Hepatocyte (in vitro differentiated cells): Measurements from ENCODE around the gene GLCE. TPM values are rescaled to one million over a fixed set of nuclear protein-coding genes. Genes with fewer than 3 reads are reported as not detected.
"Not testable (repeated sequence)": the region's sequence is repeated elsewhere in the genome, so short reads cannot be mapped to it uniquely, and the experiment has no call there.

Experiments
- DNase-seq: peaks from one replicate; pipeline ENCODE4 v3.0.0-alpha.2; 2016; ENCODE audit warnings: low spot score
- H2AFZ ChIP-seq: fragments of 200-600 bp; sonication (generic); 2 replicates; pipeline ENCODE4 v1.6.0; 2016; ENCODE audit warnings: antibody characterized with exemption, mild to moderate bottlenecking
- H3K27ac ChIP-seq: fragments of 200-600 bp; sonication (generic); 2 replicates; pipeline ENCODE4 v1.5.1; 2016; ENCODE audit warnings: mild to moderate bottlenecking
- H3K27me3 ChIP-seq: fragments of 200-600 bp; sonication (generic); 2 replicates; pipeline ENCODE4 v1.6.1; 2016
- H3K36me3 ChIP-seq: fragments of 200-600 bp; sonication (generic); replicated peaks from 2 replicates; pipeline ENCODE4 v1.5.1; 2016; ENCODE audit warnings: low read depth; ENCODE audit not compliant: insufficient read depth
- H3K4me1 ChIP-seq: fragments of 200-600 bp; sonication (generic); 2 replicates; pipeline ENCODE4 v1.5.1; 2016; ENCODE audit warnings: mild to moderate bottlenecking, moderate library complexity; ENCODE audit not compliant: insufficient read depth
- H3K4me2 ChIP-seq: fragments of 200-600 bp; sonication (generic); 2 replicates; pipeline ENCODE4 v1.6.0; 2016
- H3K4me3 ChIP-seq: fragments of 200-600 bp; sonication (generic); 2 replicates; pipeline ENCODE4 v1.5.1; 2016; ENCODE audit warnings: mild to moderate bottlenecking
- H3K79me2 ChIP-seq: fragments of 200-600 bp; sonication (generic); 2 replicates; pipeline ENCODE4 v1.6.0; 2017; ENCODE audit warnings: mild to moderate bottlenecking
- H3K9me2 ChIP-seq: fragments of 200-600 bp; sonication (generic); replicated peaks from 2 replicates; pipeline ENCODE4 v1.6.0; 2017; ENCODE audit warnings: mild to moderate bottlenecking; ENCODE audit not compliant: insufficient read depth
- H3K9me3 ChIP-seq: fragments of 200-600 bp; sonication (generic); 2 replicates; pipeline ENCODE4 v1.5.1; 2016; ENCODE audit warnings: low read depth, mild to moderate bottlenecking
- H4K20me1 ChIP-seq: fragments of 200-600 bp; sonication (generic); 2 replicates; pipeline ENCODE4 v1.6.0; 2016; ENCODE audit warnings: mild to moderate bottlenecking; ENCODE audit not compliant: insufficient read depth, poor library complexity, severe bottlenecking
- EZH2 ChIP-seq: fragments of 200-600 bp; sonication (generic); IDR thresholded peaks from 2 replicates; pipeline ENCODE4 v1.6.1; 2016; ENCODE audit warnings: antibody characterized with exemption, mild to moderate bottlenecking, borderline replicate concordance
- EZH2phosphoT487 ChIP-seq: fragments of 200-600 bp; sonication (generic); IDR thresholded peaks from one replicate; pipeline ENCODE4 v1.6.1; 2018; ENCODE audit warnings: antibody characterized with exemption, mild to moderate bottlenecking, low read depth, moderate library complexity; ENCODE audit not compliant: unreplicated experiment, severe bottlenecking
- whole genome bisulfite sequencing: methylation state at CpG from one replicate; pipeline ENCODE4 v1.1.6; 2016; ENCODE audit warnings: low lambda C conversion rate; ENCODE audit errors: missing lambda C conversion rate; 5-methylcytosine and 5-hydroxymethylcytosine counted together
- polyA plus RNA-seq: library from polyadenylated mRNA; unstranded; fragments of >200 nt; fragmentation: Nextera tagmentation; extraction: Ambion mirVana; gene quantifications from 2 replicates; pipeline ENCODE4 v1.2.1, GENCODE V29; 2016
- total RNA-seq: library from RNA; depleted of rRNA; stranded (reverse); fragments of >200 nt; gene quantifications from 2 replicates; pipeline ENCODE4 v1.2.3, GENCODE V29; 2014
- TF ChIP-seq, protein P1 (sequence below): fragments of 200-600 bp; sonication (generic); IDR thresholded peaks from 2 replicates; pipeline ENCODE4 v1.5.1; 2016; ENCODE audit warnings: antibody characterized with exemption, mild to moderate bottlenecking; ENCODE audit not compliant: poor library complexity

GLCE gene
- total and polyA plus RNA-seq, 2 experiments from 2014 or later: 14.4 to 37.9 TPM

DNA sequence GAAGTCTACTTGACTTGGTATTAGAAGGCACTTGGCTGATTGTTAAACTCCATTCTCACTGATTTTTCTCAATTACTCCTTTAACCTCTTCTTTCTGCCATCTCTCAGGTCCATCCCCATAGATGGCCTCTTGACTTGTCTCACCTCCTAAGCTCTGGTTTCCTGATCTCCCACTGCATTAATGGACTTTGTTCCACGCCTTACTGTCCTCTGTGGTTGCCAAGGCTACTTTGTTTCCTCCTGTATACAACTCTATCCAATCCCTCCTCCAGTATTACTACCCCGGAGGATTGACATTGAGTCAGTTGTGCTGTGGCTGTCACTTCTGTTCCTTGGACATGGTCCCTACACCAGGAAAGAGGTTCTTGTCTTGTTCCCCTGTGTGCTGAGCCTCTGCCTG, 10.6 kb upstream of the GLCE start:
- peaks cover 13% of the 10 kb centered on the region for H3K4me1 ChIP-seq
- 81% methylated on average over 2 of the region's 2 CpGs for WGBS
- H2AFZ ChIP-seq: no peak overlapping the region
- no peaks in the 10 kb centered on the region for H3K79me2 ChIP-seq
- H4K20me1 ChIP-seq: no peaks in the 10 kb centered on the region
- TF ChIP-seq EZH2phosphoT487 (no peak), EZH2 (no peak)
- TF ChIP-seq, protein P1, sequence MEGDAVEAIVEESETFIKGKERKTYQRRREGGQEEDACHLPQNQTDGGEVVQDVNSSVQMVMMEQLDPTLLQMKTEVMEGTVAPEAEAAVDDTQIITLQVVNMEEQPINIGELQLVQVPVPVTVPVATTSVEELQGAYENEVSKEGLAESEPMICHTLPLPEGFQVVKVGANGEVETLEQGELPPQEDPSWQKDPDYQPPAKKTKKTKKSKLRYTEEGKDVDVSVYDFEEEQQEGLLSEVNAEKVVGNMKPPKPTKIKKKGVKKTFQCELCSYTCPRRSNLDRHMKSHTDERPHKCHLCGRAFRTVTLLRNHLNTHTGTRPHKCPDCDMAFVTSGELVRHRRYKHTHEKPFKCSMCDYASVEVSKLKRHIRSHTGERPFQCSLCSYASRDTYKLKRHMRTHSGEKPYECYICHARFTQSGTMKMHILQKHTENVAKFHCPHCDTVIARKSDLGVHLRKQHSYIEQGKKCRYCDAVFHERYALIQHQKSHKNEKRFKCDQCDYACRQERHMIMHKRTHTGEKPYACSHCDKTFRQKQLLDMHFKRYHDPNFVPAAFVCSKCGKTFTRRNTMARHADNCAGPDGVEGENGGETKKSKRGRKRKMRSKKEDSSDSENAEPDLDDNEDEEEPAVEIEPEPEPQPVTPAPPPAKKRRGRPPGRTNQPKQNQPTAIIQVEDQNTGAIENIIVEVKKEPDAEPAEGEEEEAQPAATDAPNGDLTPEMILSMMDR: no peak
- no peaks in the 10 kb centered on the region for H3K36me3 ChIP-seq
- no peak overlapping the region for H3K4me2 ChIP-seq
- H3K9me2 ChIP-seq: no peaks in the 10 kb centered on the region
- H3K27ac ChIP-seq: peak overlapping the region; percentile 53
- H3K27me3 ChIP-seq: no peaks in the 10 kb centered on the region
- no peaks in the 10 kb centered on the region for H3K9me3 ChIP-seq
- H3K4me3 ChIP-seq: no peak overlapping the region
- peak; percentile 48 for DNase-seq

DNA sequence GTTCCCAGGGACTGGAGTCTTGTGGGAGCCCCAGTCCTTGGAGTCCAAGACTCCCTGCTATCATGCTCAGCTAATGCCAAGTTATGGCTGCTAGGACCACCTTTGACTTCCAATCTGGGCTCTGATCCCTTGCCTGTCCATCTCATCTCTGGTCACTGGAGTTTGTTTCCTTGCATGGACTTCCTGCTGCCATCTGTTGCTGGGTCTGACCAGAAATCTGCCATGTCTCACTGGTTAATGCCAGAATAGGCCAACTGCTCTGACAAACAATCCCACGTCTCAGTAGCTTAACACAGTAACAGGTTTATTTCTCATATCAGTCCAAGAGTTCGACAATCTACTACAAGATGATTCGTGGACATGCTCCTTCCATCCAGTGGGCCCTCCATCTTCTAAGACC, 10.1 kb upstream of the GLCE start:
- DNase-seq: no peak
- Histone ChIP-seq H2AFZ (no peak overlapping the region), H3K4me3 (no peak overlapping the region), H3K79me2 (no peaks in the 10 kb centered on the region), H3K9me3 (no peaks in the 10 kb centered on the region), H3K27ac (peak overlapping the region; percentile 53), H3K4me1 (peaks cover 13% of the 10 kb centered on the region), H4K20me1 (no peaks in the 10 kb centered on the region), H3K36me3 (no peaks in the 10 kb centered on the region), H3K4me2 (no peak overlapping the region), H3K27me3 (no peaks in the 10 kb centered on the region), H3K9me2 (no peaks in the 10 kb centered on the region)
- 85% methylated on average over 3 of the region's 3 CpGs for WGBS
- TF ChIP-seq, protein P1: no peak
- TF ChIP-seq EZH2phosphoT487 (no peak), EZH2 (no peak)

DNA sequence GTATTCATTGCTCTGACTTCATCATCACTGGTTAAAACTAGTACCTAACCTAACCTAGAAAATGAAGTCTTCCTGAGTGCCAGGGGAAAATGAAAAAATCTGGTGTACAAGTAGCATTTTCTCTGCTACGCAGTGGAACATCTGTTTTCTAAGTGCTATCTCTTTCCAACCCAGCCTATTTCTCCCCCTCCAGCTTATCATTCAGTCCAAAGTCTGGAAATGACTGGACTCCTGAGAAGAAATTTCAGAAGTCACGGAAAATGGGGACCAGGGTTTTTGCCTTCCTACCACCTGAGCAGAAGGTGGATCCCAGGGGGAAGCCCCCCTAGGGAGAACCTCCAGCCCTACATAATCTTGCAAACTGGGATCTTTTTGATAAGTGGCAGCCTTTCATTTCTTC, 9.6 kb upstream of the GLCE start:
- DNase-seq: no peak
- 67% methylated on average over 2 of the region's 2 CpGs for WGBS
- Histone ChIP-seq H3K27ac (peak overlapping the region; percentile 53), H3K79me2 (no peaks in the 10 kb centered on the region), H3K36me3 (no peaks in the 10 kb centered on the region), H2AFZ (no peak overlapping the region), H3K4me1 (peaks cover 13% of the 10 kb centered on the region), H3K4me2 (no peak overlapping the region), H3K4me3 (no peak overlapping the region), H4K20me1 (no peaks in the 10 kb centered on the region), H3K9me3 (no peaks in the 10 kb centered on the region), H3K27me3 (no peaks in the 10 kb centered on the region), H3K9me2 (no peaks in the 10 kb centered on the region)
- no peak for TF ChIP-seq EZH2
- TF ChIP-seq, protein P1: no peak
- TF ChIP-seq EZH2phosphoT487: no peak

DNA sequence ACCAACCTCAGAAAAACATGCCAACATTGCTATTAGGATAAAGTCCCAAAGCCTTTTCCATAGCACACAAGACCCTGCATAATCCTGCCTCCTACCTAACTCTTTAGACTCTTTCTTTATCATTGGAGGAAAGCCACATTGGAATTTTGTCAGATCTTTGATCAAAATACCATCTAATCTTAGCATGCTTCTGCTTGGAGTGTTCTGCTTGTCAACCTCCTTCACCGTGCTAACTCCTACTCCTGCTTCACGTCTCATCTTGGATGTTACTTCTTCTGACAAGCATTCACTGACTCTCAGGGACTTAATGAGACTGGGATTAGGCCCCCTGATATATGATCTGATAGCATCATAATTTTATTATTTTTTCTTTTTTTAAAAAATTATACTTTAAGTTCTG, 7.4 kb upstream of the GLCE start:
- H3K4me2 ChIP-seq: no peak overlapping the region
- H2AFZ ChIP-seq: no peak overlapping the region
- H3K9me3 ChIP-seq: no peaks in the 10 kb centered on the region
- H3K36me3 ChIP-seq: no peaks in the 10 kb centered on the region
- peaks cover 13% of the 10 kb centered on the region for H3K4me1 ChIP-seq
- H3K79me2 ChIP-seq: no peaks in the 10 kb centered on the region
- TF ChIP-seq EZH2phosphoT487 (no peak), EZH2 (no peak)
- TF ChIP-seq, protein P1: no peak
- DNase-seq: no peak
- H3K27ac ChIP-seq: no peak overlapping the region
- H3K9me2 ChIP-seq: no peaks in the 10 kb centered on the region
- no peak overlapping the region for H3K4me3 ChIP-seq
- H3K27me3 ChIP-seq: no peaks in the 10 kb centered on the region
- no peaks in the 10 kb centered on the region for H4K20me1 ChIP-seq
- WGBS: 76% methylated on average over 2 of the region's 2 CpGs

DNA sequence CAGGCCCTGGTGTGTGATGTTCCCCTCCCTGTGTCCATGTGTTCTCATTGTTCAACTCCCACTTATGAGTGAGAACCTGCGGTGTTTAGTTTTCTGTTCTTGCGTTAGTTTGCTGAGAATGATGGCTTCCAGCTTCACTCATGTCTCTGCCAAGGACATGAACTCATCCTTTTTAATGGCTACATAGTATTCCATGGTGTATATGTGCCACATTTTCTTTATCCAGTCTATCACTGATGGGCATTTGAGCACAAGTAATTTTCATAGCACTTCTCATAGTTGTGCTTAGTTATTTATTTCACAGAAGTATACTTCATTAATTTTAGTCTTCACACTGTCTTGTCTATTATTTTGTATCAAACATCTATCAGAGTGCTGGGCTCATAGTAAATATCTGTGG, 6.8 kb upstream of the GLCE start:
- H2AFZ ChIP-seq, H3K9me2 ChIP-seq, H3K27me3 ChIP-seq, DNase-seq, H3K4me2 ChIP-seq, H3K27ac ChIP-seq, H3K9me3 ChIP-seq, H3K4me3 ChIP-seq, H3K79me2 ChIP-seq, H3K36me3 ChIP-seq, H4K20me1 ChIP-seq: not testable (repeated sequence)
- WGBS: 94% methylated on average over 2 of the region's 2 CpGs
- H3K4me1 ChIP-seq: peaks cover 13% of the 10 kb centered on the region
